ENCODE measurements around the gene GJC1. TPM values are rescaled to one million over a fixed set of nuclear protein-coding genes. Genes with fewer than 3 reads are reported as not detected.

The GJC1 gene
- total RNA-seq, 4 donors from 2014 or later, result 2.1 to 9.2 (median 4.6) TPM

DNA sequence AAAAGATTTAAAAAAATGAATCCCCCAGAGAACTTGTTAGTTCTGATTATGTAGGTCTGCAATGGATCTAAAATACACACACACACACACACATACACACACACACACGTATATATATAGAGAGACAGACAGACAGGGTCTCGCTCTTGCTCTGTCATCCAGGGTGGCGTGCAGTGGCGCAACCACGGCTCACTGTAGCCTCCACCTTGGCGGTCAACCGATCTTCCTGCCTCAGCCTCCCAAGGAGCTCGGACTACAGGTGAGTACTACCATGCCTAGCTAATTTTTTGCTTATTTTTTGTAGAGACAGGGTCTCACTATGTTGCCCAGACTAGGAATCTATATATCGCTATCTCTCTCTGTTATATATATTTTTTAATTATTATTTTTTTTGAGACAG, 33.4 kb downstream of the GJC1 start:
- Histone ChIP-seq H3K27ac (peak overlapping the region in 1 of 4 donors; percentile 46), H3K4me3 (no peak overlapping the region), H3K27me3 (no peaks in the 10 kb centered on the region), H3K36me3 (no peaks in the 10 kb centered on the region), H3K4me1 (peaks cover 12 to 14% of the 10 kb centered on the region in 2 donors), H3K9me3 (no peaks in the 10 kb centered on the region)
- DNase-seq, result no peak
- ATAC-seq, result no peak
- in situ Hi-C loops (cut with MboI; ENCODE audit: low sequenced_read_pairs in 4 of 4), result loop anchor here in 1 of 4 donors (25.0 kb wide), 1 partner anchor 216 kb away; no protein-coding TSS in a partner anchor
- intact Hi-C loops (cut with DNase I; ENCODE audit: low total_unique reads), result no loop called here
- TF ChIP-seq POLR2A (IDR thresholded peaks at IDR 0.05), result no peak
- TF ChIP-seq CTCF (IDR thresholded peaks at IDR 0.05 in 4 of 5, conservative IDR thresholded peaks at IDR 0.05 in 1 of 5), result no peak

GRCh38 chr17:44795928-44796327, 34.2 kb downstream of the GJC1 start:
- TF ChIP-seq POLR2A (IDR thresholded peaks at IDR 0.05) (no peak), CTCF (IDR thresholded peaks at IDR 0.05 in 4 of 5, conservative IDR thresholded peaks at IDR 0.05 in 1 of 5) (no peak)
- DNase-seq (no peak), ATAC-seq (no peak)
- Histone ChIP-seq H3K9me3 (no peaks in the 10 kb centered on the region), H3K36me3 (no peaks in the 10 kb centered on the region), H3K27me3 (no peaks in the 10 kb centered on the region), H3K4me3 (no peak overlapping the region), H3K4me1 (peaks cover 12 to 14% of the 10 kb centered on the region in 2 donors), H3K27ac (peak overlapping the region in 1 of 4 donors; percentile 54)
- intact Hi-C loops (cut with DNase I; ENCODE audit: low total_unique reads) (no loop called here), in situ Hi-C loops (cut with MboI; ENCODE audit: low sequenced_read_pairs in 4 of 4) (loop anchor here in 1 of 4 donors (25.0 kb wide), 1 partner anchor 216 kb away; no protein-coding TSS in a partner anchor)

DNA sequence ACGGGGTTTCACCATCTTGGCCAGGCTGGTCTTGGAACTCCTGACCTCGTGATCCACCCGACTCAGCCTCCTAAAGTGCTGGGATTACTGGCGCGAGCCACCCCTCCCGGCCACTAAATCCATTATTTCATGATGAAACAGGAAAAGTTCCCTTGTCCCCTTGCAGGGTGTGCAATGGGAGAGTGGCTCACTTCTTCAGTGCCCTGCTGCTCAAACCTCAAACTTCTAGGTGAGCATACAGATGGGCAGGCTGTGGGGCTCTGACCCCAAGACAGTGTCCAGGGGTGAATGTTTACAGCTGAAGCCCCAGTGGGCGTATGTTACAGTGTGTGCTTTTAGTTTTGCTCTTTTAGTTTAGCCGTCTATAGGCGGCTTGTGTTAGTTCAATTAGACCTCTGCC, 34.7 kb downstream of the GJC1 start:
- no peaks in the 10 kb centered on the region for H3K27me3 ChIP-seq
- DNase-seq (no peak), ATAC-seq (no peak)
- H3K36me3 ChIP-seq, result no peaks in the 10 kb centered on the region
- no peak overlapping the region for H3K4me3 ChIP-seq
- peak overlapping the region in 2 of 4 donors; percentile 18 to 54 for H3K27ac ChIP-seq
- intact Hi-C loops (cut with DNase I; ENCODE audit: low total_unique reads) (no loop called here), in situ Hi-C loops (cut with MboI; ENCODE audit: low sequenced_read_pairs in 4 of 4) (loop anchor here in 1 of 4 donors (25.0 kb wide), 1 partner anchor 217 kb away; no protein-coding TSS in a partner anchor)
- no peaks in the 10 kb centered on the region for H3K9me3 ChIP-seq
- H3K4me1 ChIP-seq, result peaks cover 12 to 14% of the 10 kb centered on the region in 2 donors
- no peak for TF ChIP-seq CTCF (IDR thresholded peaks at IDR 0.05 in 4 of 5, conservative IDR thresholded peaks at IDR 0.05 in 1 of 5)
- TF ChIP-seq POLR2A (IDR thresholded peaks at IDR 0.05), result no peak

GRCh38 chr17:44794851-44795413, 35.2 kb downstream of the GJC1 start:
- in situ Hi-C loops (cut with MboI; ENCODE audit: low sequenced_read_pairs in 4 of 4), result loop anchor here in 1 of 4 donors (25.0 kb wide), 1 partner anchor 217 kb away; no protein-coding TSS in a partner anchor

More at GRCh38 chr17:44794851-44795413, 35.2 kb downstream of the GJC1 start:
- no peaks in the 10 kb centered on the region for H3K9me3 ChIP-seq
- no peak overlapping the region for H3K4me3 ChIP-seq
- H3K27ac ChIP-seq, result peak overlapping the region; percentile 31 to 60 (median 48)
- no peaks in the 10 kb centered on the region for H3K36me3 ChIP-seq
- ATAC-seq, result peak in 1 of 2 donors; percentile 26
- H3K4me1 ChIP-seq, result peaks cover 12 to 14% of the 10 kb centered on the region in 2 donors
- H3K27me3 ChIP-seq, result no peaks in the 10 kb centered on the region
- intact Hi-C loops (cut with DNase I; ENCODE audit: low total_unique reads), result no loop called here
- TF ChIP-seq POLR2A (IDR thresholded peaks at IDR 0.05) (no peak), CTCF (IDR thresholded peaks at IDR 0.05 in 4 of 5, conservative IDR thresholded peaks at IDR 0.05 in 1 of 5) (no peak)
- DNase-seq, result no peak

All from gastrocnemius medialis (tissue), 4 donors.